Measurements from ENCODE around the gene SLC23A3. TPM values are rescaled to one million over a fixed set of nuclear protein-coding genes. Genes with fewer than 3 reads are reported as not detected.
A peak's percentile ranks its signal among the peaks of the same experiment; 100 is the strongest.

Gene SLC23A3
- total and polyA plus RNA-seq, 10 of the 15 experiments (the other 5 are each of a cell fraction or from before 2014, with no cell fraction given) = 0.07 to 1.0 (median 0.40) TPM; not detected in 1

DNA sequence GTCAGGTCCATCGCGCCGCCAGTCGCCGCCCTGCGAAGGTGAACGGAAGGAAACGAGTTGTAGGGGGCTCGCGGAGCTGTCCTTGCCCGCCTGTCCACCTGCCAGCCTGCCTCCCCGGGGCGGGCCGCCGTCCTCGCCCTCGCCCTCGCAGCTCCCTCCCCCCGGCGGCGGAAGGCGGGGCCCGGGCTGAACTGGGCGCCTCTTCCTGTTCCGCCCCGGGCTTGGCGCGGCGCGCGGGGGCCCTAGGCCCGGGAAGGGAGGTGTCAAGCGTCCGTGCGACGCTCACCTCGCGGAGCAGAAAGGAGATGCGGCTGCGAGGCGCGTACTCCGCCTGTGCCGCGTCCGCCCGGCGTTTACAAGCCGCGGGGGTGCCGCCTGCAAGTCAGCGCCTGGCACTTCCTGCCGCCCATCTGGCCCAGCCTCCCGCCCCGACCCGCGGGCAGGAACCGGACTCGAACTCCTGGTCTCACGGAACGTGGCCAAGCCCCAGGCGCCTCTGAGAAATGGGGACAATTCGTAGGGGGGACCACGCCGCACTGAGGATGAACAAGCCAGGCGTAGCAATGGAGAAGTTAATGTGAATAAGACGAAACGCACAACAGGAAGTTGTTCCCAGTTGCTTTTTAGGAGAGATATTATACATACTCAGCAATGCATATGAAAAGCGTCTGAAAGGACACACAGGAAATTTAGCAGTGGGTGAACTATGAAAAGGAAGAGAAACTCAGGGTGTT, 7.2 kb upstream of the SLC23A3 start, which contains the start of gene CNPPD1 (continued):
- TF ChIP-seq ZNF24 (IDR thresholded peaks at IDR 0.05) (0 out of 2 replicates have a peak, but pooled peaks have one; percentile 64), GATAD2B (conservative IDR thresholded peaks at IDR 0.05; ENCODE audit: low read depth) (peak; percentile 98), TAF1 (IDR thresholded peaks at IDR 0.05; ENCODE audit: borderline replicate concordance, low read depth, low read length) (peak; percentile 81), MEF2B (IDR thresholded peaks at IDR 0.05; ENCODE audit: partially characterized antibody, poor library complexity, severe bottlenecking) (peak; percentile 57), POLR2A (IDR thresholded peaks at IDR 0.05; ENCODE audit: low read depth, low read length) (peak; percentile 95), POLR2AphosphoS2 (IDR thresholded peaks at IDR 0.05; ENCODE audit: low read depth, low read length) (peak; percentile 80; the same call in 1 of the 2 replicates), HDAC2 (IDR thresholded peaks at IDR 0.05) (no peak), RUNX3 (IDR thresholded peaks at IDR 0.05; ENCODE audit: low read length) (0 out of 2 replicates have a peak, but pooled peaks have one; percentile 14), ETV6 (conservative IDR thresholded peaks at IDR 0.05 in 1 of 2, IDR thresholded peaks at IDR 0.05 in 1 of 2; ENCODE audit: borderline replicate concordance in 1 of 2, low read depth in 1 of 2) (peak in 1 of 2 experiments; percentile 18; a peak in 1 of 4 replicates), USF2 (IDR thresholded peaks at IDR 0.05; ENCODE audit: borderline replicate concordance, low read depth, low read length) (no peak), JUND (IDR thresholded peaks at IDR 0.05; ENCODE audit: low read depth, low read length) (no peak)
